ENCODE data around the gene CHRM4.

The CHRM4 gene

DNA sequence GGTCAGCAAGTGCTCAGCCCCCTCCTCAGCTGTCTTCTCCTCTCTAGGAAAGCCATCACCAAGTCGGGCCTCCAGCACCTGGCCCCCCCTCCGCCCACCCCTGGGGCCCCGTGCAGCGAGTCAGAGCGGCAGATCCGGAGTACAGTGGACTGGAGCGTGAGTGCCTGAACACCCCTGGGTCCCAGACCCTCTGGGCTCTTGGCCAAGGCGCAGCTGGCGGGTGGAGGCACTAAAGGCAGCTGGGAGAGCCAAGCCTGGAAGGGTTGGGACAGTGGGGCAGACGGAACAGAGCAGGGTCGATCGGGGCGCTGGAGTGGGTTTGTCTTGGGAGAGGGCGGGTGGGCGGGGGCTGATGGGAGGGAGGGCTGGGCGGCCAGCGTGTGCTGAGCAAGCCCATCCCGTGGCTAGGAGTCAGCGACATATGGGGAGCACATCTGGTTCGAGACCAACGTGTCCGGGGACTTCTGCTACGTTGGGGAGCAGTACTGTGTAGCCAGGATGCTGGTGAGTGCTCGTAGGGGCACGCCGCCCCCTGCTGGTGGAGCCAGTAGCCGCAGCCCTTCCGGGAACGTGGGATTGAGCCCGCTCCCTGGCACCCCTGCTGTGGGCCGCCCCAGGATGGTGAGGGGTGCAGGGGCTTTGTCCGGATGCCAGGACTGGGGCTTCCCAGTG is 24.2 kb downstream of the CHRM4 start:
- DNase-seq, result peak; percentile 82

DNA sequence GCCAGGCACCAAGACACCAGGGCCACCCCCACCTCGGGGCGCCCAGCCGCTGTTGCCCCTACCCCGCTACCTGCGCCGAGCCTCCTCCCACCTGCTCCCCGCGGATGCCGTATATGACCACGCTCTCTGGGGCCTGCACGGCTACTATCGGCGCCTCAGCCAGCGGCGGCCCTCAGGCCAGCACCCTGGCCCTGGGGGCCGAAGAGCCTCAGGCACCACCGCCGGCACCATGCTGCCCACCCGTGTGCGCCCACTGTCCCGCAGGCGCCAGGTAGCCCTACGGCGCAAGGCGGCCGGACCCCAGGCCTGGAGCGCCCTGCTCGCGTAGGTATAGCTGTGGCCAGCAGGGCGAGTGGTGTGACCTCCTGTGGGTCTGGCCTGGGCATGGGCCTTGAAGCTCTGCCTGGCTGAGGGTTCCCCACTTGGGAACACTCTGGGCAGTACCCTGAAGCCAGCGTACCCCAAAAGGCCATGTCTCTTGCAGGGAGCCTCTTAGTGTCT is 24.9 kb downstream of the CHRM4 start:
- DNase-seq, result no peak

GRCh38 chr11:46366260-46366659 is 25.3 kb downstream of the CHRM4 start:
- DNase-seq, result no peak

DNA sequence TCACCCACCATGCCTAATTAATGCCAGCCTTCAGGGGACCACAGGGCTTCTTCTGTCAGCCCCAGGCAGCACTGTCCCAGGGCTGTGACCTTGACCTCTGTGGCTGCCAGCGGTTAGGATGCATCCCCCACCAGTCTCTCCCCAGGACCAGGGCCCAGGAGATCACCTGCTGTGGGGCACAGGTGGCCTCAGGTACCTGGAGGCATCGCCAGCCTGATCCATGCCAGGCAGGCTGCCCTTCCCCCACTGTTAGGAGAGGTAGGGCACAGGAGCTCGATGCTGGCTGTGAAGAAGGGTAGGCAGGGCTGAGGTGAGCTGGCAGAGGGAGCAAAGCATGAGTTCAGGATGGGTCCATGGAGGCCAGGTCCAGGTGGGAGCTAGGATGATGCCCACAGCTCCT is 26.8 kb downstream of the CHRM4 start:
- no peak for DNase-seq

DNA sequence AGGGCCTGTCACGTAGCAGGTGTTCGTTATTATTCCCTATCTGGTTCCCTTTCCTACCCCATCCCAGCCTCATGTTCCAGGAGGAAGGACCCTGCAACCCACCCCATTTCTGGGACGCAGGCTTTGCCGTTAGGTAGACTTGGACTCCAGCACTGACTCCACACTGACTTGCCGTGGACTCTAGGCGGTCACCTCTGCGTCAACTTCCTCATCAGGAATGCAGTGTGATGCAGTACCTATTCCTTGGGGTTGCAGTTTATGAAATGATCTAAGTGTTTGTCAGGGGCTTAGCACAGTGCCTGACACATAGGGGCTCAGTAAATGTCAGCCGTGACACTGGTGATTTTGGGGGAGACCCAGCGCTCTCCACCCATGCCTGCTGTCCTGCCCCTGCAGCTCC is 27.5 kb downstream of the CHRM4 start:
- DNase-seq, result no peak

DNA sequence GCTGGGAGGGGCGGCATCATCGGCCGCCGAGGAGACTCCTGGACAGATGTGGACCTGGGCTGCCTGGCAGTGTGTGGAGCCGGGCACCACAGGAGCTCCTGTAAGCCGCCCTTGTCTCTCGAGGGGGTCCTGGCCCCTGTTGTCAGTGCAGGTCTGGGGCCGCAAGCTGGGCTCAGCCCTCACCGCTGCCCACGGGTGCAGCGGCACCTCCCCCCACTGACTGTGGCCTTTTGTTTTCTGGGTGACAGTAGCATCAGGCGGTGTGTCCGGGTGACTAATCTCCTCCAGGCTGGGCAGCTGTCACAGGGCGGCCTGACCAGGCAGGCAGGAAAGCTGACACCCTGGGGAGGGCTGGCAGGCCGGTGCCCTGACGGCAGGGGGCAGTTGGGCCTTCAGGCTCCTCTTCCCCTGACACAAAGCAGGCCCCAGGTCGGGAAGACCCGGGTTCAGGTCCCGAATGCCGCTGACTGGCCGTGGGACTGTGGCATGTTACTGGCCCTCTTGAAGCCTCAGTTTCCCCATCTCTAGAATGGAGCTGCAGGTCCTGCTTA is 28.0 kb downstream of the CHRM4 start:
- no peak for DNase-seq

DNA sequence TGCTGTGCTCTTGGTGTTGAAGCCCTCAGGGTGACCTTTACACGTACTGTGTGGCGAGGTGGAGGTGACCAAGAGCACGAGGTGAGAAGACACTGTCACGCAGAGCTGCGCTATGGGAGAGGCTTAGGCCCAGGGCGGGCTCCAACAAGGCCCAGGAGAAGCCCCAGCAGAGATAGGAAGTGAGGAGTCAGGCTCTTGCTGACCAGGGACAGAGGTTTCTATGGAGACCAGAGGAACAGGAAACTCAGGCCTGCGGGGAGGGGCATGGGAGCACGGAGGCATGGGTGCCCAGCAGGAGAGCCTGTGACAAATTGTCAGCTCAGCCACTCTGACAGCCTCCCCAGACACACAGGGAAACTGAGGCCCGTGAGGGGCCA is 28.6 kb downstream of the CHRM4 start:
- DNase-seq, result no peak

- no peak for DNase-seq
Observed at GRCh38 chr11:46362156-46363030, 29.2 kb downstream of the CHRM4 start.

DNA sequence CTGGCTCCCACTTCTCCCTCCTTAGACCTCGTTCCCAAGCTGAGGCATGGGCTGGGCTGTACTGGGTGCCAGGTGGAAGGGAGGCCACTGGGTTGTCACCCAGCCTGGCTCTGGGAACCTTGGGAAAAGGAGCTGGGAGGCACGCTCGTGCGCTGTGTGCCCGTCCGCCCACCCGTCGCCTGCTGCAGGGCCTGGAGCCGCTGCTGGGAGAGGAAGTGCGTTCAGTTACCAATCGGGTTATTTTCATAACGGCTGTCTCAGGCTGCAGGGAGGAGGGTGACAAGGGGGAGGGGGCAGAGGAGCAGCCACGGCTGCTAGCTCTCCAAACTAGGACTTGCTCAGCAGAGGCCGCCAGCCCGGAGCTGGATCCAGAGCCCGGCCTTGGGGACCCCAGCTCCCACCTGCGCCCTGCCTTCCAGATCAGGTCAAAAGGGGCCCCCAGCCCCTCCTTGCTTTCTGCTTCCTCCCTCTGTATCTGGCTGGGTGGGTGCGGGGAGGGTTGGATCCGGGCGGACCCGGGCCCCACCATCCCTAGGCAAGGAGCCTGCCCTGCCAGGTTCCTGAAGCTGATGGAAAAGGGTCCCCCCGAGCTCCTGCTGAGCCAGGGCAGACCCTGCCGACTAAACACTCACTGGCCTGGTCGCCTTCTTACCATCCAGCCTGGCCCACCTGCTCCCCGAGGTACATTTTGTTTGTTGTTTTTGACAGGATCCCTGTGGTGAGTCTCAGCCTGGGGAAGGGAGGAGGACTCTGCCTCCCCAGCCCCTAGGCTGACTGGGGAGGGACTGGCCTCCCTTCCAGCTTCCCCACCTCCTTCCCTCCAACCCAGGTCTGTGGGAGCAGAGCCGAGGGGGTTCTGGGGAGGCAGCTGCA is 30.1 kb downstream of the CHRM4 start:
- peak; percentile 64 for DNase-seq

- no peak for DNase-seq
Observed at GRCh38 chr11:46360878-46361277, 30.7 kb downstream of the CHRM4 start.

GRCh38 chr11:46359953-46360352 is 31.6 kb downstream of the CHRM4 start:
- no peak for DNase-seq

DNA sequence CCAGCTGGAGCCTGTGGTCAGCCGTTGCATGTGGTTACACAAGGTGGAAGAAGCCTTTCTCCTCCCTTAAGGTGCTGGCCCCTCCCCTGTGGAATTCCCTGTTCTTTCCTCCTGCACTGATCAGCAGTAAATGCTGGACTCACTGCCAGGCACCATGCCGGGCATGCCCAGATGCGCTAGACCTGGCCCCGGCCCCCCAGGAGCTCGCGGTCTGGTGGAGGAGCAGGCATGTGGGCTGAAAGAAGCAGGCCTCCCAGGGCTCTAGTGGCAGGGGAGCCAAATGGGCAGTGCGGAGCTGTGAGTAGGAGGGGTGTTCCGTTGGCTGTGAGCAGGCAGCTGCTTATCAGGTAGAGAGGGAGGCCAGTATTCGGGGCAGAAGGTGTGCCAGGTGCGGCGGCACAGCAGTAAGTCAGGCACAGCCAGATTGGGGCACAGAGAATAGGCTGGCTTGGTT is 34.1 kb downstream of the CHRM4 start:
- DNase-seq, result no peak

DNA sequence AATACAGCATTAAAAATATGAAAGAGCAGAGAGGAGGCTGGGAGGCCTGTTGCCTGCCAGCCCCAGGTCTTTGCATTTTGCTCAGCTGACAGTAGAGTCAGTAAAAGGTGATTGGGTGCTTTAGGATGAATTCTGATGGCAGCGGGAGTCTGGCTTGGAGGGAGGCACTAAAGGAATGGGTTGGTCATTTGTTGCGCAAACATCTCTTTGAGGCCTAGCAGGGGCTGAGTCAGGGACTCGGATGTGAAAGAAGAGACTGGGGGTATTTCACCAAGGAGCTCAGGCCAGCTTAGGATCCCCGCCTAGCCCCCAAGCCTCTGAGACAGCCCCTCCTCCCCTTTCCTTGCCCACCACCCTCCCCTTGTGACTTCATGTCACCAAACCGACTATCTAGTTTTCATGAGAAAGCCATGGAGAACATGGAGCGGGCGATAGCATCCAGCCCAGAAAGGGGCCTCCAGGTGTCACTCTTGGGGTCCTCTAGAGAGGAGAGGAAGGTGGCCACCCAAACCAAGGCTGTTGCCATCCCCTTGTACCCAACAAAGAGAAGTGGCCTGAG is 34.6 kb downstream of the CHRM4 start:
- DNase-seq, result no peak

- DNase-seq, result no peak
Observed at GRCh38 chr11:46353698-46354097, 37.9 kb downstream of the CHRM4 start.

DNA sequence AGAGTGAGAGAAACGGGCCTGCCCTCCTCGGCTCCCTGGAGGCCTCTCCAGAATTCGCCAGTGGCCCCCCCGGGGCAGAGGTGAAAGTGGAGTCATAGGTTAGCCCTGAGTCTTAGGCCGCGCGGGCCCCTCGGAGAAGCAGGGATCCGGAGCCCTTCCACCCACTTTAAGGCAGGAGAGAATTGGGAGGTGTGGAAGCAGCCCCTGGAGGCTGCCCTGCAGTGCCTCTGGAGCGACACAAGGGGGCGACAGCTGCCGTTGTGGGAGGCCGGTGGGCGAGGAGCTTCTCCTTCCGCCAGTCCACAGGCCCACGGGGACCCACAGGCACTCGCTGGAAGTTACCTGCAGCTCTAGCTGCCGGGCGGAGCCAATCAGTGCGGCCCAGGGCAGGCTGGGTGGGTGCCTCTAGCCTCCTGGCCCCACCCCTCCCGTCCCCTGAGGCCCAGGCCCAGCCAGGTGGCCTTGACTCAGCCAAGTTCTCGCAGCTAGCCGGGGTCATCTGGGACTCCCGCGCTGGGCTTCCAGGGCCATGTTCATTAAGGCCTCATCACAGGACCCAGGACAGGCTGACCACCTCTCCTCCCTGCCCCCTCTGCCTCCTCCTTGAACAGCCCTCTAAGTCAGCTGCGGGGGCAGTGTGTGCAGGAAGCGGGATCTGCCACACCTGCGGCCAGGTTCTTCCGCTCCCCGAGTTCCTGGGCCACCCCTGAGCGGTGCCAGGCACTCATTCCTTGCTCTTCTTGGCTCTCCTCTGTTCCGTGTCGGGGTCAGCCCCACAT is 39.3 kb downstream of the CHRM4 start:
- DNase-seq, result peak; percentile 89

DNA sequence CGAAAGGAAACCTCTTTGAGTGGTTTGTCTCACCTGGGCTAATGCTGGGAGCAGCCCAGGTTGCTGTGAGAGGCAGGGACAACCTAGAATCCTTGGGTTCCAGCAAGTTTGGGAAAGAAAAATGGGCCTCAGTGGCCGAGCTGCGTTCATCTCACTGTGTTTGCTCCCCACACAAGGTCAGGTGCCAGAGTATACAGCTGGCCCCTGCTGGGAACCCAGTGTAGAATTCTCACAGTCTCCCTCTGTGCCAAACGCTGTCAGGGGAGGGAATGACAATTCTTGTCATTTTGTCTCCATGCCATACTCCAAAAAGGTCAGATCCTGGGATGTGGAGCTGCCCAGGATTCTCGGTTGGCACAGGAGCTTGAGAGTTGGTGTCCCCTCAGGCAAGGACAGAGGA is 40.0 kb downstream of the CHRM4 start:
- no peak for DNase-seq

- DNase-seq, result no peak
Observed at GRCh38 chr11:46351148-46351547, 40.4 kb downstream of the CHRM4 start.

- no peak for DNase-seq
Observed at GRCh38 chr11:46350695-46351094, 40.9 kb downstream of the CHRM4 start.

DNA sequence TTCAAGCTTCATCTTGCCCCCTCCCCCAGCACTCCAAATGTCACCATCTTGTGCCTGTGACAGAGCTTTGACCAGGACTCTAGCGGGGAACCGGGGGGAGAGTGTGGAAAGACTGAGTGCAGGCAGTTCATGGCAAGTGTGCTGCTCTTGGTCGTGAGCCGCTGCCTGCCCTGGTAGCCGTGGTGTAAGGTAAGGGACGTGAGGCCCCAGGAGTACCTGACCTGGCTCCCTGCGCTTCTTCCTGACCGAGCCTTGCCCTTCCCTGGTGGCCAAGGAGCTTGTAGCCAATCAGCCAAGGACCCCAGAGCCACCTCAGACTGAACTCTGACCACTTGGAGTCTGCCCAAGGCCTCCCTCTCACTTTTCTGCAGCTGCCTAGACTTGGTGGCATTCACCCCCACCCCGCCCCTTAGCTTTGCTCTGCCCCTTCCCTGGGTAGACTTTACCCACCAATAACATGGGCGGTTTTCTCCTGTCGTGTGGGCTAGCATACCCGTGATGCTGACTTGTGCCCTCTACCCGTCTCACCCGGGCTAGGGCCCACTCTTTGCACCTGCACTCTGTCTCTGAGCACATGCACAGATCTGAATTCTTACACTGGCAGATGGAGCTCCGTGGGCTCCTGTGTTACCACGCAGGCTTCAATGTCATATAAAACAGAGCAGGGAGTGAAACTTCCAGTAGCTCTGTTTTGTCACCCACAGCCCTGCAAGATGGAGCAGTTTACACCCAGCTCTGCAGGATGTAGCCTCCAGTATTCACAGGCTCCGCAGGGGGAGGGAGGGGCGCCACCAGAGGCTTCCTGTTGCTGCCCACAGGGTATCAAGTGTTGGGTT is 42.8 kb downstream of the CHRM4 start:
- peak; percentile 76 for DNase-seq

- DNase-seq, result no peak
Observed at GRCh38 chr11:46347637-46348311, 43.8 kb downstream of the CHRM4 start.

All from CD4-positive, alpha-beta T cell treated with Interleukin-17A for 1 hour (primary cell).